ENCODE measurements around the gene ADGRD1. TPM values are rescaled to one million over a fixed set of nuclear protein-coding genes. Genes with fewer than 3 reads are reported as not detected.

Gene ADGRD1
- total RNA-seq, 3 donors from 2014 or later = 0.45 TPM; not detected in 2

GRCh38 chr12:131164096-131164872 lies 210.6 kb downstream of the ADGRD1 start:
- H3K4me1 Mint-ChIP-seq (ENCODE audit: low read depth) = no peaks in the 10 kb centered on the region
- no peak overlapping the region for H3K4me3 Mint-ChIP-seq
- no peak for DNase-seq
- no peak for ATAC-seq
- H3K9me3 Mint-ChIP-seq = no peaks in the 10 kb centered on the region
- no peaks in the 10 kb centered on the region for H3K36me3 Mint-ChIP-seq (ENCODE audit: insufficient read depth)
- H3K27me3 Mint-ChIP-seq (ENCODE audit: low read depth) = peaks cover 30% of the 10 kb centered on the region

GRCh38 chr12:131166717-131167116 lies 213.0 kb downstream of the ADGRD1 start:
- Mint-ChIP-seq H3K9me3 (no peaks in the 10 kb centered on the region), H3K27me3 (ENCODE audit: low read depth) (peaks cover 42% of the 10 kb centered on the region), H3K4me1 (ENCODE audit: low read depth) (no peaks in the 10 kb centered on the region), H3K4me3 (no peak overlapping the region), H3K36me3 (ENCODE audit: insufficient read depth) (no peaks in the 10 kb centered on the region)
- no peak for DNase-seq
- no peak for ATAC-seq

GRCh38 chr12:131167334-131167733 lies 213.6 kb downstream of the ADGRD1 start:
- Mint-ChIP-seq H3K36me3 (ENCODE audit: insufficient read depth) (no peaks in the 10 kb centered on the region), H3K4me3 (no peak overlapping the region), H3K4me1 (ENCODE audit: low read depth) (no peaks in the 10 kb centered on the region), H3K27me3 (ENCODE audit: low read depth) (peaks cover 42% of the 10 kb centered on the region), H3K9me3 (no peaks in the 10 kb centered on the region)
- DNase-seq = no peak
- no peak for ATAC-seq

GRCh38 chr12:131171029-131171428 lies 217.3 kb downstream of the ADGRD1 start:
- no peak for DNase-seq
- Mint-ChIP-seq H3K9me3 (peaks cover 14% of the 10 kb centered on the region), H3K36me3 (ENCODE audit: insufficient read depth) (peaks cover 1% of the 10 kb centered on the region), H3K4me3 (no peak overlapping the region), H3K4me1 (ENCODE audit: low read depth) (no peaks in the 10 kb centered on the region), H3K27me3 (ENCODE audit: low read depth) (peaks cover 32% of the 10 kb centered on the region)
- no peak for ATAC-seq

- DNase-seq (no peak), ATAC-seq (no peak)
- Mint-ChIP-seq H3K27me3 (ENCODE audit: low read depth) (peaks cover 12% of the 10 kb centered on the region), H3K9me3 (peaks cover 14% of the 10 kb centered on the region), H3K36me3 (ENCODE audit: insufficient read depth) (peaks cover 1% of the 10 kb centered on the region), H3K4me1 (ENCODE audit: low read depth) (no peaks in the 10 kb centered on the region), H3K4me3 (no peak overlapping the region)
Measured at GRCh38 chr12:131174901-131175300, 221.2 kb downstream of the ADGRD1 start.

- Mint-ChIP-seq H3K27me3 (ENCODE audit: low read depth) (peaks cover 5% of the 10 kb centered on the region), H3K4me3 (no peak overlapping the region), H3K4me1 (ENCODE audit: low read depth) (no peaks in the 10 kb centered on the region), H3K9me3 (peaks cover 14% of the 10 kb centered on the region), H3K36me3 (ENCODE audit: insufficient read depth) (peaks cover 1% of the 10 kb centered on the region)
- ATAC-seq = no peak
- DNase-seq = no peak
Measured at GRCh38 chr12:131176266-131176665, 222.6 kb downstream of the ADGRD1 start.

GRCh38 chr12:131176926-131177325 lies 223.2 kb downstream of the ADGRD1 start:
- no peak overlapping the region for H3K4me3 Mint-ChIP-seq
- ATAC-seq = no peak
- H3K4me1 Mint-ChIP-seq (ENCODE audit: low read depth) = no peaks in the 10 kb centered on the region

GRCh38 chr12:131177599-131177998 lies 223.9 kb downstream of the ADGRD1 start:
- no peak for DNase-seq
- Mint-ChIP-seq H3K4me1 (ENCODE audit: low read depth) (no peaks in the 10 kb centered on the region), H3K36me3 (ENCODE audit: insufficient read depth) (peaks cover 1% of the 10 kb centered on the region), H3K9me3 (peaks cover 14% of the 10 kb centered on the region), H3K27me3 (ENCODE audit: low read depth) (peaks cover 4% of the 10 kb centered on the region), H3K4me3 (no peak overlapping the region)
- no peak for ATAC-seq

More at GRCh38 chr12:131176926-131177325, 223.2 kb downstream of the ADGRD1 start:
- Mint-ChIP-seq H3K27me3 (ENCODE audit: low read depth) (peaks cover 4% of the 10 kb centered on the region), H3K36me3 (ENCODE audit: insufficient read depth) (peaks cover 1% of the 10 kb centered on the region), H3K9me3 (peaks cover 14% of the 10 kb centered on the region)
- no peak for DNase-seq

GRCh38 chr12:131187602-131188001 lies 233.9 kb downstream of the ADGRD1 start:
- peaks cover 15% of the 10 kb centered on the region for H3K9me3 Mint-ChIP-seq
- DNase-seq (no peak), ATAC-seq (no peak)
- no peak overlapping the region for H3K4me3 Mint-ChIP-seq
- no peaks in the 10 kb centered on the region for H3K36me3 Mint-ChIP-seq (ENCODE audit: insufficient read depth)
- no peaks in the 10 kb centered on the region for H3K27me3 Mint-ChIP-seq (ENCODE audit: low read depth)
- no peaks in the 10 kb centered on the region for H3K4me1 Mint-ChIP-seq (ENCODE audit: low read depth)

GRCh38 chr12:131188131-131189050 lies 234.7 kb downstream of the ADGRD1 start:
- DNase-seq = no peak
- H3K4me1 Mint-ChIP-seq (ENCODE audit: low read depth) = no peaks in the 10 kb centered on the region
- no peak overlapping the region for H3K4me3 Mint-ChIP-seq
- H3K36me3 Mint-ChIP-seq (ENCODE audit: insufficient read depth) = no peaks in the 10 kb centered on the region
- peaks cover 14% of the 10 kb centered on the region for H3K9me3 Mint-ChIP-seq
- no peak for ATAC-seq
- peaks cover 6% of the 10 kb centered on the region for H3K27me3 Mint-ChIP-seq (ENCODE audit: low read depth)

GRCh38 chr12:131189781-131190180 lies 236.1 kb downstream of the ADGRD1 start:
- ATAC-seq = no peak
- H3K36me3 Mint-ChIP-seq (ENCODE audit: insufficient read depth) = no peaks in the 10 kb centered on the region
- no peak for DNase-seq
- peaks cover 9% of the 10 kb centered on the region for H3K27me3 Mint-ChIP-seq (ENCODE audit: low read depth)
- H3K4me3 Mint-ChIP-seq = no peak overlapping the region
- no peaks in the 10 kb centered on the region for H3K4me1 Mint-ChIP-seq (ENCODE audit: low read depth)
- peaks cover 4% of the 10 kb centered on the region for H3K9me3 Mint-ChIP-seq

- H3K9me3 Mint-ChIP-seq = no peaks in the 10 kb centered on the region
- H3K4me1 Mint-ChIP-seq (ENCODE audit: low read depth) = no peaks in the 10 kb centered on the region
- H3K27me3 Mint-ChIP-seq (ENCODE audit: low read depth) = peaks cover 9% of the 10 kb centered on the region
- DNase-seq (no peak), ATAC-seq (no peak)
- no peaks in the 10 kb centered on the region for H3K36me3 Mint-ChIP-seq (ENCODE audit: insufficient read depth)
- H3K4me3 Mint-ChIP-seq = no peak overlapping the region
Measured at GRCh38 chr12:131190965-131191364, 237.3 kb downstream of the ADGRD1 start.

Data from activated T-cell treated with anti-CD3 and anti-CD28 coated beads, Interleukin-2, amount 50 U/mL, for 4 hours (primary cell).